Memory B cell (primary cell): ENCODE results near the gene PPP3R1.
"Not testable (repeated sequence)": the region's sequence is repeated elsewhere in the genome, so short reads cannot be mapped to it uniquely, and the experiment has no call there.

Experiments
- ATAC-seq: fragments of 150-1000 bp; cut with Tn5 transposase; 2 replicates; pipeline ENCODE4 v1.10.0; 2021; ENCODE audit warnings: low read depth, mild to moderate bottlenecking, moderate library complexity
- DNase-seq, 2 donors: peaks; one replicate each; pipeline ENCODE4 v3.0.0; 2022; ENCODE audit warnings: low spot score in 2 of 2
- H3K27ac Mint-ChIP-seq: one replicate; pipeline ENCODE4 v1.8.0; 2022; ENCODE audit warnings: mild to moderate bottlenecking, moderate library complexity, mixed read lengths
- H3K27me3 Mint-ChIP-seq: one replicate; pipeline ENCODE4 v1.8.0; 2022; ENCODE audit warnings: mixed read lengths
- H3K36me3 Mint-ChIP-seq: one replicate; pipeline ENCODE4 v1.8.0; 2022; ENCODE audit warnings: mild to moderate bottlenecking, mixed read lengths
- H3K4me1 Mint-ChIP-seq: one replicate; pipeline ENCODE4 v1.8.0; 2022; ENCODE audit warnings: mixed read lengths
- H3K4me3 Mint-ChIP-seq: one replicate; pipeline ENCODE4 v1.8.0; 2022; ENCODE audit warnings: mild to moderate bottlenecking, moderate library complexity, mixed read lengths
- H3K9me3 Mint-ChIP-seq: one replicate; pipeline ENCODE4 v1.8.0; 2022; ENCODE audit warnings: mixed read lengths

The PPP3R1 gene

DNA sequence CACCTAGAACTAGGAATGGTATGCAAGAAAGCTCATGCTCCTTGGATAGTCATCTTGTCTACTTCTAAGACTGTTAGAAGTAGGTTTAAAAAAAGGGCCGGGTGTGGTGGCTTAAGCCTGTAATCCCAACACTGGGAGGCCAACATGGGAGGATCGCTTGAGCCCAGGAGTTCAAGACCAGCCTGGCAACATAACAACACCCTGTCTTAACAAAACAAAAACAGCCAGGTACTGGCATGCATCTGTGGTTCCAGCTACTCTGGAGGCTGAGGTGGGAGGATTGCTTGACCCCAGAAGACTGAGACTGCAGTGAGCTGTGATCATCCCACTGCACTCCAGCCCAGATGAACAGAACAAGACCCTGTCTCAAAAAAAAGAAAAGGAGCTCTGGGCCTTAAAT, 74.8 kb downstream of the PPP3R1 start:
- DNase-seq: no peak
- no peaks in the 10 kb centered on the region for H3K27me3 Mint-ChIP-seq
- peak overlapping the region; percentile 70 for H3K27ac Mint-ChIP-seq
- H3K9me3 Mint-ChIP-seq: no peaks in the 10 kb centered on the region
- peaks cover 17% of the 10 kb centered on the region for H3K36me3 Mint-ChIP-seq
- no peak for ATAC-seq
- H3K4me3 Mint-ChIP-seq: no peak overlapping the region
- peaks cover 23% of the 10 kb centered on the region for H3K4me1 Mint-ChIP-seq

DNA sequence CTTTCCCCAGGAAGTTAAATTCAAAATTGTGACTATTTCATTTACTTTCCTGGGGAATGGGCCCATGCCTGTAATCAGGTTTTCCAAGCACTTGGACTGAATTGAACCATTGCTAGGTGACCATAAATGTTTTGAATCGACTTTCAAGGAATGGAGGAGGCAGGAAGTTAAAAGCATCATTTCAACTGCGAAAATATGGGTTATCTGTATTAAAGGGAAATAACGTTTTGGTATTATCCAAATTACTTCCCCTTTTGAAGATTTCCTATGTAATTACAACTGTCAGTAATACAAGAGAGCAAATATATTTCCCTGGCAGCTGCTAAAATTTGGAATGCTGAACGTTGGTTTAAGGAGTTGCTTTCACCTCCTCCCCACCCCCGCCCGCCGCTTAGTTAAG, 75.7 kb downstream of the PPP3R1 start:
- H3K9me3 Mint-ChIP-seq: no peaks in the 10 kb centered on the region
- H3K36me3 Mint-ChIP-seq: peaks cover 11% of the 10 kb centered on the region
- DNase-seq: no peak
- H3K4me1 Mint-ChIP-seq: peaks cover 23% of the 10 kb centered on the region
- H3K27ac Mint-ChIP-seq: peak overlapping the region; percentile 70
- no peak overlapping the region for H3K4me3 Mint-ChIP-seq
- no peaks in the 10 kb centered on the region for H3K27me3 Mint-ChIP-seq
- peak; percentile 25 for ATAC-seq

DNA sequence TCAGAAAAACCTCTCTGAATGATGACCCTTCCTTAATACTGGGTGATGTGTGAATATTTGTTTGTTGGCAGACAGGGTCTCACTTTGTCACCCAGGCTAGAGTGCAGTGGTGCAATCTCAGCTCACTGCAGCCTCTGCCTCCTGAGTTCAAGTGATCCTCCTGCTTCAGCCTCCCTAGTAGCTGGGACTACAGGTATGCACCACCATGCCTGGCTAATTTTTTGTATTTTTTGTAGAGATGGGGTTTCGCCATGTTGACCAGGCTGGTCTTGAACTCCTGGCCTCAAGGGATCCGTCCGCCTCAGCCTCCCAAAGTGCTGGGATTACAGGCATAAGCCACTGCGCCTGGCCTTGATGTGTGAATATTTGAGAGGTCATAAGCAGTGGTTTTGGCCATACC, 77.1 kb downstream of the PPP3R1 start:
- peaks cover 21% of the 10 kb centered on the region for H3K4me1 Mint-ChIP-seq
- DNase-seq, H3K4me3 Mint-ChIP-seq, H3K27ac Mint-ChIP-seq, H3K9me3 Mint-ChIP-seq, H3K27me3 Mint-ChIP-seq, ATAC-seq, H3K36me3 Mint-ChIP-seq: not testable (repeated sequence)

DNA sequence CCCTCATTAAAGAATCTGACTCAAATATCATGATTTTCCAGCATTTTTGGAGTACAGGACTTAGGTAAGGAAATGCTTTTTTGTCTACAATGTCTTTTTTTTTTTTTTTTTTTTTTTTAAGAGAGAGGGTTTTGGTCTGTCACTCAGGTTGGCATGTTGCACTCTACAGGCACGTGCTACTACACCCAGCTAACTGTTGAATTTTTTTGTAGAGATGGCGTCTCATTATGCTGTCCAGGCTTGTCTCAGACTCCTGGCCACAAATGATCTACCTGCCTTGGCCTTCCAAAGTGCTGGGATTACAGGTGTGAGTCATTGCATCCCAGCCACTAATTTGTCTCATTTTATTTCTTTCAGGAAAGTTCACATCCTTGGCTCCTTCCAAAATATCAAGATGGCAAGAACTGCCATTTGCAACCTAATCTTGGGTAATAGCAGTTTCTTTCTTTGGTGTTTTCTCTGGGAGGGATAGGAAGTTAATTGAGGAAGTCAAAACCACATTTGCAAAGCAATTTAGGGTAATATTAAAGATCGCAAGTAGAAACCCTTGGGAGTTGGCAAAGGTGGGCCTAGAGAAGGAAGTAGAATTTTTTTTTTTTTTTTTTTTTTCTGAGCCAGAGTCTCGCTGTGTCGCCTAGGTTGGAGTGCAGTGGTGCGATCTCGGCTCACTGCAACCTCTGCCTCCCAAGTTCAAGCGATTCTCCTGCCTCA, 79.2 kb downstream of the PPP3R1 start:
- peak overlapping the region; percentile 21 for H3K4me3 Mint-ChIP-seq
- peaks cover 18% of the 10 kb centered on the region for H3K4me1 Mint-ChIP-seq
- H3K27me3 Mint-ChIP-seq: no peaks in the 10 kb centered on the region
- peak overlapping the region; percentile 4 for H3K27ac Mint-ChIP-seq
- no peaks in the 10 kb centered on the region for H3K9me3 Mint-ChIP-seq
- peaks cover 3% of the 10 kb centered on the region for H3K36me3 Mint-ChIP-seq
- DNase-seq: peak in 1 of 2 donors; percentile 23
- peak; percentile 75 for ATAC-seq

DNA sequence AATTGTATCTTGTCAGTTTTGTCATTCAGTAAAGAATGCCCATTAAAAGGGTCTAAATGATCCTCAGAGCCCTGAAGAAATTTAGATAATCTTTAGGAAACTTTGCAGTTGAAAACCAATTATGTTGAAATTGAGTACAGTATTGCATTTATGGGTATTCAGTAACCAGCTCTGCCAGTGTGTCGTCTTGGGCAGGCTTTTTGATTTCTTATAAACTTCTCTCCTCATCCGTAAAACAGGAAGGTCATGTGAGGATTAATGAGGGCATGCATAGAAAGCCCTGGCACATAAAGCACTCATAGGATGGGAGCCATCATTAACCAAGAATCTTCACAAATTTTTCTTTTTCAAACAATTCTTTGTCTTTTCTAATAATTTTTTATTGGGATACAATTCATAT, 79.8 kb downstream of the PPP3R1 start:
- Mint-ChIP-seq H3K4me1 (peaks cover 18% of the 10 kb centered on the region), H3K27ac (no peak overlapping the region), H3K4me3 (no peak overlapping the region), H3K9me3 (no peaks in the 10 kb centered on the region), H3K36me3 (peaks cover 6% of the 10 kb centered on the region), H3K27me3 (no peaks in the 10 kb centered on the region)
- ATAC-seq: no peak
- no peak for DNase-seq

DNA sequence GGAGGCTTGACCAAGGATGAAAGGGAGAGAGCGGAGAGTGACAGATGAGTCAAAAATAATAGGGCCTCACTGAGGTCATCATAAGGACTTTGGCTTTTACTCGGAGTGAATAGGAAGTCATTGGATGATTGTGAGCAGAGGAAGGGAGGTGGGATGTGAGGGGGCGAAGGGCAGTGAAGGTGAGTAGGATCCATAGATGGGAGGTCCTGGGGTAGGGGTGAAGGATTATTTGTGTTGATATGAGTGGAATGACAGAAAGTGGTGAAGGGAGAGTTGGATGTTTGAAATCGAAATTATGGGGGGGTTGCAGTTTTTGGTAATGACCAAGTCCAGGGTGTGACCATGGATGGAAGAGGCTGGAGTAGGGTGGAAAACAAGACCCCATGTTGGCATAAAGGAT, 80.6 kb downstream of the PPP3R1 start:
- H3K9me3 Mint-ChIP-seq: no peaks in the 10 kb centered on the region
- H3K36me3 Mint-ChIP-seq: peaks cover 12% of the 10 kb centered on the region
- H3K4me3 Mint-ChIP-seq: no peak overlapping the region
- H3K27ac Mint-ChIP-seq: no peak overlapping the region
- no peak for ATAC-seq
- H3K27me3 Mint-ChIP-seq: no peaks in the 10 kb centered on the region
- no peak for DNase-seq
- peaks cover 16% of the 10 kb centered on the region for H3K4me1 Mint-ChIP-seq

DNA sequence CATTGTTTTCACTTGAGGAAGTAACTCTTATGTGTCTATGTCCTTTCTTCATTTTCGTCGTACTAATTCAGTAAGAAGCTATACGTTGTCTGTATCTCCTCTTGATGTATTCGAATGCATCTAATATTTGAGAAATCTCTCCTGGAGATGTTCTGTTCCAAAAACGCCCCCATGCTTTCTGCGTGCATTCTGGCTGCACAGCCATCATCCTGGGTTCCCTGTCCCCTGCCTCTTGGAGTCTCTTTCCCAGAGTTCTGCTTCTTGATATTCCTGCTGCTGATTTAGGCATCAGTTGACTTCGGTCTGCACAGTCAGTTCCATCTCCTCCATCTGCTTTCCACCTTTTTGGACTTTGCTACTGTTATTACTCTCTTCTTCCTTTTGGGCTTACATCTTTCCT, 81.2 kb downstream of the PPP3R1 start:
- peaks cover 12% of the 10 kb centered on the region for H3K36me3 Mint-ChIP-seq
- ATAC-seq (no peak), DNase-seq (no peak)
- no peak overlapping the region for H3K4me3 Mint-ChIP-seq
- no peaks in the 10 kb centered on the region for H3K9me3 Mint-ChIP-seq
- no peak overlapping the region for H3K27ac Mint-ChIP-seq
- H3K27me3 Mint-ChIP-seq: no peaks in the 10 kb centered on the region
- peaks cover 16% of the 10 kb centered on the region for H3K4me1 Mint-ChIP-seq

DNA sequence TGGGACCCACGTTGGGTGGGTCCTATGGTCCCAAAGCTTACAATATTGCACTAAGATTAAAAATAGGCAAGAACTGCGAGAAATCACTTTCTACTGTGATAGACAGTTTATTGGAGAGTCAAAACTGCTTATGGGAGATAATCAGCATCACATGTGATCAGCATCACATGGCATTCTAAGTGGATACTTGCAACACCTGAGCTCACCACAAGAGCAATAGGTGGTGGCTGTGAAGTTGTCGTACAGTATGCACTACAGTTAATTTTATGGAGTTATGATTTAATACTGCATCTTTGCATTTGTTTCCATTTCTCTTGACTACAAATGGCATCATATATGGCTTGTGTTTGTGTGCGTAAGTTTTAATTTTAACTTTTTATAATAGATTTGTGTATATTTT, 83.0 kb downstream of the PPP3R1 start:
- no peak for DNase-seq
- peaks cover 16% of the 10 kb centered on the region for H3K36me3 Mint-ChIP-seq
- no peak overlapping the region for H3K4me3 Mint-ChIP-seq
- peaks cover 16% of the 10 kb centered on the region for H3K4me1 Mint-ChIP-seq
- no peak overlapping the region for H3K27ac Mint-ChIP-seq
- no peaks in the 10 kb centered on the region for H3K9me3 Mint-ChIP-seq
- no peaks in the 10 kb centered on the region for H3K27me3 Mint-ChIP-seq
- ATAC-seq: peak; percentile 40

DNA sequence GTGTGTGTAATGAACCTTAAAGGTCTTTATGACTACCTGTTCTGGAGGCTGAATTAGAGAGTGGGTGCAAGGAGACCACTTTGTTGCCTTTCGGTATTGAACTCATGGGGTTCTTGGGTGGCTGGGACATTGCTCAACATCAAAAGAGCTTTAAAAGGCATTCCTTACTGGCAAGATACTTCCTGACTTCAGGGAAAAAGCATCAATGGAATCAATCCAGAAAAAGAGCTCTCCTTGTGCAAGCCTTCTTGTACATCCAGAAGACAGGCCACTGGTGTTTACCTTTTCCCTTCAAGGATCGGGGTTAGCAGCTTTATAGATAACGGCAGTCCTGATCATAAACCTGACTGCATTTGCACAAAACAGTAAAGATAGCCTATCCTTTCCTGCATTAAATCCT, 85.1 kb downstream of the PPP3R1 start:
- no peak overlapping the region for H3K4me3 Mint-ChIP-seq
- no peaks in the 10 kb centered on the region for H3K9me3 Mint-ChIP-seq
- no peak overlapping the region for H3K27ac Mint-ChIP-seq
- H3K4me1 Mint-ChIP-seq: peaks cover 9% of the 10 kb centered on the region
- no peaks in the 10 kb centered on the region for H3K27me3 Mint-ChIP-seq
- H3K36me3 Mint-ChIP-seq: peaks cover 22% of the 10 kb centered on the region
- DNase-seq: no peak
- ATAC-seq: no peak

DNA sequence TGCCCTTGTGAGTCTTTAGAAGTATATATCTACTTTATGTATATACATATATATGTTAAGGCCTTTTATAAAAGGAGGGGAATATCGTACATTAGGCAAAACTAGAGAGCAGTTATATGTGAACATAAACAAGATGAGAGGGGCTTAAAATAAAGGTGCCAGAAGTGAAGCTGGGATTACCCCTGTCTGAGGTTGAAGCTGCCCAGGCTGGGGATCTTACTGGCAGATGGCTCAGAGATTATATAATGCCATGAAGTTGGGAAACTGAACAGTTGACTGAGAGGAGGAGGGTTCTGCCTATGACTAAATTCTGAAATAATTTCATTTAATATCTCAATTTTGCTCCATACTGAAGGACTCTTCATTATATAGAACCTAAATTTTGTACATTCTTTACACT, 88.7 kb downstream of the PPP3R1 start:
- no peaks in the 10 kb centered on the region for H3K27me3 Mint-ChIP-seq
- no peak overlapping the region for H3K4me3 Mint-ChIP-seq
- H3K4me1 Mint-ChIP-seq: peaks cover 18% of the 10 kb centered on the region
- DNase-seq (no peak), ATAC-seq (no peak)
- H3K9me3 Mint-ChIP-seq: no peaks in the 10 kb centered on the region
- H3K36me3 Mint-ChIP-seq: peaks cover 36% of the 10 kb centered on the region
- H3K27ac Mint-ChIP-seq: no peak overlapping the region

DNA sequence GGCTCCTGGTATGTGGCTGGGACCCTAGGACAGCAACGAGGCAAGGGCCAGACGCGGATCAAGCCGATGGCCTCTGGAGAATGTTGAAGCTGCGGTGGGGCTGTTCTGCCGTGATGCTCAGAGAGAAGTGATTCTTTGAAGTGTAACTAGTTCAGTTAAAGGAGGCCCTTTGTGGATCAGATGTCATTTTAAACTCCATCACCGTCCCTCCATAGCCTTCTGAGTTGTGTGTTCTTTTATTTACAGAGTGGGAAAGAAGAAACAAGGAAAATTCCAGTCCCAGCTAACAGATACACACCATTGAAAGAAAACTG, 94.2 kb downstream of the PPP3R1 start:
- peaks cover 21% of the 10 kb centered on the region for H3K4me1 Mint-ChIP-seq

DNA sequence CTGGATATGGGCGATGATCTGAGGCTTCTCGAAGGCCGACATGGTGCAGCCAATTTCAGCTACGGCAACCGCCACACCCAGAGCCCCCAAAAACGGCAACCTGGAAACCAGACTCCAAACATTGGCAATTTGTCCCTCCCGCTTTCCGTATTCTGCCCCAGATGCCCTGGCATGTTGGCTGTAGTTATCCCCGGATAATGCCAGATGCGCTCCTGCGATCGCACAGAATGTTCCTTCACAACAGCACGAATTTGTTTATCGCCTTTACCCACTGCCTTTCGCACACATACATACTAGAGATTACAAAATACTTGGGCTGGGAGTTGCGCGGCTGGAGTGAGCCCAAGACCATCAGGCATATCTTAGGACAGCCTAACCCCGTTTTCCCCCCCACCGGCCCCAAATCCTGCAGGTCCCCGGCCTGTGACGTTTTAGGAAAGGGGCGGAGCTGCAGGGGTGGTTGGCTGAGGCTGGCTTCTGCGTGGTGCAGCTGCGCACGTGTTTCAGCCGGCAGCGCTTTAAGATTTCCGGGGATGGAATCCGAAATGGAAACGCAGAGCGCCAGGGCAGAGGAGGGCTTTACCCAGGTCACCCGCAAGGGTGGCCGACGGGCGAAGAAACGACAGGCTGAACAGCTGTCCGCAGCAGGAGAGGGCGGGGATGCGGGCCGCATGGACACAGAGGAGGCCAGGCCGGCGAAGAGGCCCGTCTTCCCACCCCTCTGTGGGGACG, 94.8 kb downstream of the PPP3R1 start, which contains the start of gene PNO1:
Gene PNO1 (plus strand): TSS at position 487 of the 732 bp plus-strand sequence. CDS start 47 bp downstream, at position 534.
- no peaks in the 10 kb centered on the region for H3K27me3 Mint-ChIP-seq
- H3K27ac Mint-ChIP-seq: peak within 1 kb of the TSS; percentile 100
- H3K4me1 Mint-ChIP-seq: peaks cover 22% of the 10 kb centered on the region
- peak; percentile 90 for ATAC-seq
- peaks cover 15% of the 10 kb centered on the region for H3K36me3 Mint-ChIP-seq
- DNase-seq: peak; percentile 98
- H3K4me3 Mint-ChIP-seq: peak within 1 kb of the TSS; percentile 99
- no peaks in the 10 kb centered on the region for H3K9me3 Mint-ChIP-seq

More for the DNA sequence above, 94.2 kb downstream of the PPP3R1 start:
- H3K9me3 Mint-ChIP-seq: no peaks in the 10 kb centered on the region
- peaks cover 15% of the 10 kb centered on the region for H3K36me3 Mint-ChIP-seq
- H3K27me3 Mint-ChIP-seq: no peaks in the 10 kb centered on the region
- H3K27ac Mint-ChIP-seq: peak overlapping the region; percentile 100
- DNase-seq: no peak
- peak overlapping the region; percentile 99 for H3K4me3 Mint-ChIP-seq
- ATAC-seq: peak; percentile 28

DNA sequence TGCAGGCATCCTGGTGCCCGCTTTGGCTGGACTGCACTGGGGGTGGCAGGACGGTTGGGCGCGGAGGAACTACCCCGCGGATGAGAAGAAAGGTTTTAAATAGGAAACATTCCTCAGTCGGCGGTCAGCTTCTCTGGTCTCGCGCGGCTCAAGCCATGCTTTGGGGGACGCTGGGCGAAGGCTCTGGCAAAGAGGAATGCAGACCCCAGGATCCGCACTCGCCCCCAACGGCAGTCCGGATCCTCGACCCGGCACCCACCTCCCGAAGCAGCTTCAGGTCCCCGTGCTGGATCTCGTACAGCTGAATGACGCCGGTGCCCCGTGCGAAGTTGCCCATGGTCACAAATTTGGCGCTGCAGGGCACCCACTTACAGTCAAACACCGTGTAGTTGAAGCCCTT, 95.3 kb downstream of the PPP3R1 start:
- DNase-seq (no peak), ATAC-seq (peak; percentile 41)
- H3K27ac Mint-ChIP-seq: peak overlapping the region; percentile 100
- H3K36me3 Mint-ChIP-seq: peaks cover 11% of the 10 kb centered on the region
- peak overlapping the region; percentile 99 for H3K4me3 Mint-ChIP-seq
- H3K9me3 Mint-ChIP-seq: no peaks in the 10 kb centered on the region
- peaks cover 20% of the 10 kb centered on the region for H3K4me1 Mint-ChIP-seq
- no peaks in the 10 kb centered on the region for H3K27me3 Mint-ChIP-seq

DNA sequence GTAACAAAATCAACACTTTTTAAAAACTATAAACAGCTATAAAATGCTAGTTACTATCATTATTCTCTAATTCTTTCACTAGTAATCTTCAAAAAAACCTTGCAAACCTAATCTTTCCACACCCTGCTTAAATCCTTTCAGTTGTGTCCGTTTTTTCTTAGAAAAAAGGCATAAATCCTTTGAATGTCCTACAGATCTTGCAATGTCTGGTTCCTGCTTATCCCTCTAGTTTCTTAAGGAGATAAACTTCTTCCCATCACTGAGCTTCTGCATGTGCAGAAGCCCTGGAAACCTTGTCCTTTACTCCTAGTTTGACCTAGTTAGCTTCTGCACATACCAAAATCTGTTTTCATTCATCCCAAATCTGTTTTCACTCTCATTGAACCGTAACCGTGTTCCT, 95.9 kb downstream of the PPP3R1 start:
- peak overlapping the region; percentile 99 for H3K4me3 Mint-ChIP-seq
- peaks cover 24% of the 10 kb centered on the region for H3K4me1 Mint-ChIP-seq

More for the DNA sequence above, 95.9 kb downstream of the PPP3R1 start:
- peaks cover 11% of the 10 kb centered on the region for H3K36me3 Mint-ChIP-seq
- H3K27ac Mint-ChIP-seq: peak overlapping the region; percentile 100
- no peaks in the 10 kb centered on the region for H3K27me3 Mint-ChIP-seq
- DNase-seq (no peak), ATAC-seq (no peak)
- H3K9me3 Mint-ChIP-seq: no peaks in the 10 kb centered on the region
